Right renal cortex interstitium (tissue), 3 donors: Measurements from ENCODE around the gene TMEM208. TPM values are rescaled to one million over a fixed set of nuclear protein-coding genes. Genes with fewer than 3 reads are reported as not detected.

Experiments used
- DNase-seq, 3 donors: peaks; one replicate each; pipeline ENCODE4 v3.0.0-alpha.2; 2013; ENCODE audit warnings: low read depth in 3 of 3, low spot score in 2 of 3
- polyA plus RNA-seq, 3 donors: library from polyadenylated mRNA; unstranded; fragments of 120-200 nt; gene quantifications; one replicate each; pipeline ENCODE4 v1.2.1, GENCODE V29; 2013; ENCODE audit not compliant: insufficient read length in 3 of 3

Gene TMEM208
- 10 to 100 TPM; 38.1 to 43.2 (median 43.0) TPM for polyA plus RNA-seq

DNA sequence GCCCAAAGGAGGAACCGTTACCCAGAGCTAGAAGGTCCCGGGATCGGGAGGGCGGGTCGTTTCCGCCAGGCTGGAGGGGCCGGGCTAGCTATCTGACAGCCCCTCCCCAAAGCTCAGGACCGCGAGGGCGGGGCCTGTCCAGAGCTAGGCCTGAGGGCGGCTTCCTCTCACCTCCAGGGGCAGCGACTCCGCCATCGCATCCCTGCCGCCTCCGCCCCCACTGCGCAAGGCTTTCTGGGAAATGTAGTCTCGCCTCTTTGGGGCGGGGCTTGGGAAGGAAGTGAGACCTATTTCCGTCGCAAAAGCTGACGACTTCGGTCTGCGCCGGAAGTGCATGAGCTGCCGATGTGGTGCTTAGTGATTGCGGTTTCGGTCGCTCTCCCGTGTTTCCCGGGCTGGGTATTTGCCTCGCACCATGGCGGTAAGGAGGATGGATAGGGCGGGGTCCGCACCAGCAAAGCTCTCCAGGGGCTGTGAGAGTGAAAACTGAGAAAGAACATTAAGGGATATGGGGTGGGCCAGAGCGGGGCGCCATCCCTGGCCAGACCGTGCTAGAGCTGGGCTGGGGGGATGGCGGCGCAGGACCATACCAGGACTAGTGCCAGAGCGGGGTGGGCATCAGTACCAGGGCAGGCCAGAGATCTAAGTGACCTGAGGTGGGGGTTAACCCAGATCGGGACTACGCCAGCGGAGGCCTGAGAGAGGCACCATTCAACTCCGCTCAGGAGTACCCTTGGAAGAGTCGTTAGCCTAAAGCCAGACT lies at the start of gene TMEM208:
TSS of gene TMEM208 (plus strand) at position 327 of the 763 bp plus-strand sequence. CDS start at position 416, 89 bp downstream.
- peak; percentile 96 to 99 (median 96) for DNase-seq

DNA sequence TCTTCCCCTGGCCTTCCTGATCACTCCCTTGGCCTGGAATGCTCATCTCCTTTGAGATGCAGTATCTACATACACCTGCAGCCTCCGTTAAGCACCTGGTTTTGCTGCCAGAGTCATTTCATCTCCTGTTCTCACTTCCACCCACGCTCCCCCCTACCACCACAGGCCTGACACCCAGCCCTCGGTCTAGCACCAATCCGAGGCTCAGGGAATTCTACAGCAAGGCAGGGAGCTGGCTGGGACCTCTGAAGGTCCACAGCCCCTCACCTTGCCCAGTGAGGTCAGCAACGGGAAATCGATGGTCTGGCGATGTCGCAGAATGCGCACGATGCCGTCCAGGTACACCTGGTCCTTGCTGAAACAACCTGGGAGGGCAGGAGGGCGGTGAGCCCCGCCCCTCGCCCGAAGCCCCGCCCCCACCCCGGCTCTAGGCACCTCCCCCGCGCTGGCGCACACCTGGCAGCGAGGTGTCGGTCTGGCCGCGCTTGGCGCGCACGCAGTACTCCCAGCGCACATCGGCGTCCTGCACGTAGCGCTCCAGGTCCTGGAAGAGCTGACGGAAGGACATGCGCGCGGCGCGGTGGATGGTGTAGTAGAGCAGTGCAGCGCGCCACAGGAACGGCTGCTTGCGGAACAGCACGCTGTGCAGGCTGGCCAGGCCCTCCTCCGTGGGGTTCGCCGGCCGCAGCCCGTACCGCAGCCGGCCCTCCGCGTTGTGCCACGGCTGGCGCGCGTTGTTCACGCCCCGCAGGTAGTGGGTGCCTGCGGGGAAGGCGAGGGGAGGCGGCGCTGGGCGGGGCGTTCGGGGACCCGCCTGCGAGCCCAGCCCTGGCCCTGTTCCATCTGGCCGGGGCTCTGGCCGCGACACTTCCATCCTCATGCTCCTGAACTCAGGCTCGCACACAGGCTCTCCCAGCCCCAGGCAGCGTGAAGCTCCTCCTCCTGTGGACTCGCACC lies 48.9 kb upstream of the TMEM208 start:
- no peak for DNase-seq

DNA sequence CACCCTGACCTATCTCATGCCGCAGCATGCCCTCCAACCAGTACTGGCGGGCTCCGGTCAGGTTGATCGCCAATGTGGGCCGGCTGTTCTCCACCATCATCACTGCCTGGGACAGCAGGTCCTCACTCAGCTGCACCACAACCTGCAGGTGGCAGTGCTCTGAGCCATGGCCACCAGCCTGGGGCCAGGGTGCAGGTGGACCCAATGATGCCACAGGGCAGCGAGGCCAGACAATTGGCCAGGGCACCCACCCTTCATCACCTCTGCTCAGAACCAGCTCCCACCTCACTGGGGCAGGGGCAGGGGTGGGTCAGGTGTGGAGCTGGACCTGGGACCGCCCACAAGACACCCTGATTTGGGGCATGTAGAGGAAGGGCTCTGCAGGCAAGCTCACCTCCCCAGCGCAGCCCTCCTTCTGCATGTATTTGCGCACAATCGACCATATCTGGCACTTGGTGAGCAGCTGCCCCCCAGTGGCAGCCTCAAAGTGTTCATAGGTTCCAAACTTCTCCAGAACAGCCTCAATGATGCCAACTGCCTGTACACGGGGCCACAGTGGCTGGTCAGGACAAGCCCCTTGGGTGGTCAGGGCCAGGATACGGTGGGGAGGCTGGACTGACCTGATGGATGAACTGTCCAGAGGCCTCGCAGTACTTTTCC lies 47.4 kb upstream of the TMEM208 start:
- DNase-seq: no peak

DNA sequence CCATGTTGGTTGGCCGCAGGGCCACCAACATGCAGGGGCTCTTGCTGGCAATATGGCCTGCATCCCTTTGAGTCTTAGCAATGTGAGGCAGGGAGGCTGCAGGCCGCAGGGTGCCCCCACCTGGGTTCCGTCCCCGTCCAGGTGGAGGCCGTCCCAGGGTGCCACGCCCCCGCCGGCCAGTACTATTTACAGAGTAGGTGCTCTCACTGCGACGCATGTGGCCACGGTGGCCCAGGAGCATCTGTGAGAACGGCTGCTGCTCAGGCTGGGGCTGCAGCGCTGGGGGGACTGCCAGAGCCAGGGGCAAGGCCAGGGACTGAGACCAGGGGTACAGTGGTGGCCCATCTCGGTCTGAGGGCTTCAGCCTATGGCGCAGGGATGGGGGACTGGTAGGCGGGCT lies 46.8 kb upstream of the TMEM208 start:
- no peak for DNase-seq

DNA sequence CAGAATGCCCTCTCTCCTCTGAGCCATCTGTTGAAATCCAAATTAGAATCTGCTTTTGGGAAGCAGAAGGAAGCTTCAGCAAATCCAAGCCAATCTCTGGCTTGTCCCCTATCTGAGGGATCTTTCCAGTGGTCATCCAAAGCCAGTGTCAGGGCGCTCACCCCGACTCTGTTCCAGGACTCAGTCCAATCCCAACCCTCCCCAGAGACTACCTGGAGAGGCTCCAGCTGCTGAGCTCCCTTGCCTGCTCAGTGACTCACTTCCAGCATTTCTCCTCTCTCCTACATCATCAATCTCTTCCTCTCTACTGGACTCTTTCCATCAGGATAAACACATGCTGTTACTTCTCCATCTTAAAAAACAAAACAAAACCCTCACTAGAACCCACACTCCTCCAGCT lies 45.6 kb upstream of the TMEM208 start:
- DNase-seq: no peak

DNA sequence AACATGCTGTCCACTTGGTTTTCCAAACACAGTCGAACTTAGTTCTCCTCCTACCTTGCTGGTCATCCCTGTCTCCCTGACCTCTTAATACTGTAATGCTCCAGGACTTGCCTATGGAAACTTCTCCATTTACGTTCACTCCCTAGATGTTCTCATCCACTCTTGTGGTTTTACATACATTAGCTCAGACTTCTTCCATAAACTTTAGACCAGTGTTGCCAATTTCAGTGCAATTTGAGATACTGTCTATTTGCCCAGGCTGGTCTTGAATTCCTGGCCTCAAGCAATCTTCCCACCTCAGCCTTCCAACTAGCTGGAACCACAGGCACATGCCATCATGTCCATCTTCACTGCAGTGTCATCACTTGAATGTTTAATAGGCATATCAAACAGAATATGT lies 44.6 kb upstream of the TMEM208 start:
- DNase-seq: no peak

DNA sequence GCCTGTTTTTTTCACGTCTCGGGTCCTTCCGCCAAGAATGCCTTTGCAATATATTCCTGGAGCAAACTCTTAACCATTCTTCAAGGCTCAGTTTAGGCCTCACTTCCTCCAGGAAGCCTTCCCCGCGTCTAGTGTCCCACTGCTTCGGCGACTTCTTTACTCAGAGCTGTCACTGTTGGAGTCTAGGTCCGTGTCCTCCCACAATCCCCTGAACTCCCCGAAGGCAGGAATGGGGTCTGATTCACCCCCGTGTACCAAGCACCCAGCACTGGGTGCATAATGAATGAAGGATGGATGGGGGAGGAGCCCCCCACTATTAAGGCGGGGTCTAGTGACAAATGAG lies 43.7 kb upstream of the TMEM208 start:
- no peak for DNase-seq

DNA sequence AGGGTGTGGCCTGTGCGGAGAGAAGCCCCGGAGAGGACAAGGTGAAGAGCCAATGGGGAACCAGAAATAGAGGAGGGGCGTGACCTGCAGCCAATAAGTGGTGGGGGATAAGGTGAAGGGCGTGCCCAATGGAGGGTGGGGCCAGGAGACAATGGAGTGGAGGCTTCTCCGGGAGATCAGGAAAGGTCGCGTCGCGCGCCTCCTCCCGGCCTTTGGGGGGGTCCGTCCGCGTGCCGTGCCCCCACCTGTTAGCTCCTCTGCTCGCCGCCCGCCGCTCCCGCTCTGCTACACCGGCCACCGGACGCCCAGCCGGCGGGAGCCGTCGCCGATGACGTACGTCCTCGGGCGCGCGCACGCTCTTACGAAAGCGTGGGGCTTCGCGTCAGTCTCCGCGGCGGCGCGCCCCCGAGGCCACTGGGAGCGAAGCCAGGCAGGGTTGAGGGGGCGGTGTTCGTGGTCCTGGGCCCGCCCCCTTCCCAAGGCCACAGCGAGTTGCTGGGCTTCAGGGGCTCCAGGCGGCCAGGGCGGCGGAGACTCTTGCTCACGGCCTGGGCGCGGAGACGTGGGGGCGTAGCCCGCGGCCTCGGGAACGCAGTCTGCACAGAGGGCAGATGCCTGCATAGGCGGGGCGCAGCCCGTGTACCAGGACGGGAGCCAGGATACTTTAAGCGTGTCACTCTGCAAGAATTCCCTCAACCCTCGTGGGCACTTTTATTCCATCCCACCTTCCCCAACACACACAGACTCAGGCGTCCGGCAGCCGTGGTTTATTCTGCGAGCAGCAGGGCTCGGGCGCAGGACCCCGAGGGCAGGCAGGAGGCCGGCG lies 43.1 kb upstream of the TMEM208 start, which contains the start of gene MATCAP1:
TSS of gene MATCAP1 (minus strand) at position 337 of the 826 bp plus-strand sequence. CDS start 3,353 bp downstream, outside the sequence.
- peak; percentile 86 to 94 (median 93) for DNase-seq

DNA sequence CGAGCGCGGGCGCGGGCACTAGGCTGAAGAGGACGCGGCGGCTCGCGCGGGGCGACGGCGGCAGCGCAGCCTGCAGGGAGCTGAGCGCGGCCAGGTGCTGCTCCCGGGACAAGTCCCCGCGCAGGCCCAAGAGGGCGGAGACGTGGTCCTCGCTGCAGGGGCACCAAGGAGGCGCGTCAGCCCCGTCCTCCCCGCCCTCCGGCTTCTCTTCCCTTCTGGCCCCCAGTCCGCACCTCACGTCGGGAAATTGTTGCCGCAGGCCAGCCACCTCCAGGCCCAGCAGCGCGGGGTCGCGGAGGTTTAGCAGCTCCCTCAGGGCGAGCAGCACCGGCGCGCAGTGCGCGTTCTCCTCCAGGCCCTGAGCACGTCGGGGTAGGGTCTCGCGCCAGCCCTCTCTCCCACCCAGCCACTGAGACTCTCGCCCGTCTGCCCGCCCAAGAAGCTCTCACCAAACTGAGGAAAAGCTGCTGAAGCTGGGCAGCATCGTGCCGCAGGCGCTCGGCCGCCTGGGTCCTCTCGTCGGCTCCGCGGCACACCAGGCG lies 42.4 kb upstream of the TMEM208 start:
- no peak for DNase-seq

DNA sequence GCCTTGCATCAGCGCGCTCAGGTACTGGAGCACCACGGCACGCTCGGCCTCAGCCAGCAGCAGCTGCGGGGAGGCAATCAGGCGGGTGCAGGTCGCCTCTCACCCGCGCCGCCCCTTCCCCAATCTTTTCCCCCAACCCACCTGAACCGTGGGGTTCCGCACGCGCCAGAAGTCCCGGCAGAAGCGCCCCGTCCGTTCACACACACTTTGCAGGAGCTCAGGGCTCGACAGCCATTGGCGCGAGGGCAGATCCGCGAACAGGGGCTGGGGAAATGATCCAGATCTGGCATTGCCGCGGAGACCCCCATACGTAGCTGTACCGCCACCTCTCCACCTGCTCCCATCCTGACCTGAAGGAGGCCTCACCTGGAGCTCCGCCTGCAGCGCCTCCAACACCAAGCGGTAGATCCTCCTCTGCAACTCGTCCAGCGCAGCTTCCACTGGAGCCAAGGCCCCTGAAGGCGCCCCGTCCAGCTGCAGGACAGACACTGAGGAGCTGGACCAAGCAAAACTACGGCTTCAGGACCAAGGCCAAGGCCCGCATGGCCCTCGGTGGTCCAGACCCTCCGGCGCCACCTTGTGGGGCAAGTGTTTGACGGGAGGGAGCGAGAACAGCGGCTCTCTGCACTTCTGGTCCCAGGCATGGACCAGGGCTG lies 41.8 kb upstream of the TMEM208 start:
- peak in 2 of 3 donors; percentile 75 to 88 for DNase-seq

DNA sequence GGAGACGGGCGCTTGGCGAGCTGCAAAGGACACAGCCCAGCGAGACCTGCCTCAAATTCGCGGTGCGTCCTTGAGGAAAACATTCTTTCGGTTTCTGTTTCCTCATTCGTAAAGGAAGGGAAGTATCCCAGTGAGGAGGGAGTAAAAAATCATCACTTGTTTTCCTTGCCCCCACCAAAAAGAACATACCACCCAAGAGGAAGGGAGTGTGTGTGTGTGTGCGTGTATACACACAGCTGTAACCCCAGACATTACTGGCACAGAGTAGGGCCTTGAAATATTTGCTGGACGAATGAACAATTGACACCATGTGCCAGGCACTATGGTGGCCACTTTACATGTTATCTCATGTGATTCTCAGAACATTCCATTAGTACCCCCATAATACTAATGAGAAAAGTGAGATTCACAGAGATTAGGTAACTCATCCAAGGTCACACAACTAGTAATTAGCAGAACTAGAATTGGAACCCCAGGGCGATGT lies 41.2 kb upstream of the TMEM208 start:
- no peak for DNase-seq

DNA sequence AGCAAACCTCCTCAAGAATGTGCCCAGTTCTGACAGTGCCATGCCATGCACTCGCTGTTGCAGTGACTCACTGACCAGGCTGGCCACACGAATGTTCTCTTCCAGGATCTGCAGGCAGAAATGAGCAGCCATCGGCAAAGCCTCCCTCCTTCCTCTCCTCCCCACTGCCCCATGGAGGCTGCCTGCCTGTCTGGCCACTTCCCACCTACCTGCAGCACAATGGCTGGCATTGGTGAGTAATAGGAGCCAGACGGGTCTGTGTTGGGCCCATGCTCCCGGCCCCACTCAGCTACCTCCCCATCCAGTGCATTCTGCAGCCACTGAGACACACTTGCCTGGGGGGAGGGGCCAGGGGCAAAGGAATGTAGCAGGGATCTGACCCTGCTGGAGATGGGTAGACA lies 40.4 kb upstream of the TMEM208 start:
- DNase-seq: no peak

DNA sequence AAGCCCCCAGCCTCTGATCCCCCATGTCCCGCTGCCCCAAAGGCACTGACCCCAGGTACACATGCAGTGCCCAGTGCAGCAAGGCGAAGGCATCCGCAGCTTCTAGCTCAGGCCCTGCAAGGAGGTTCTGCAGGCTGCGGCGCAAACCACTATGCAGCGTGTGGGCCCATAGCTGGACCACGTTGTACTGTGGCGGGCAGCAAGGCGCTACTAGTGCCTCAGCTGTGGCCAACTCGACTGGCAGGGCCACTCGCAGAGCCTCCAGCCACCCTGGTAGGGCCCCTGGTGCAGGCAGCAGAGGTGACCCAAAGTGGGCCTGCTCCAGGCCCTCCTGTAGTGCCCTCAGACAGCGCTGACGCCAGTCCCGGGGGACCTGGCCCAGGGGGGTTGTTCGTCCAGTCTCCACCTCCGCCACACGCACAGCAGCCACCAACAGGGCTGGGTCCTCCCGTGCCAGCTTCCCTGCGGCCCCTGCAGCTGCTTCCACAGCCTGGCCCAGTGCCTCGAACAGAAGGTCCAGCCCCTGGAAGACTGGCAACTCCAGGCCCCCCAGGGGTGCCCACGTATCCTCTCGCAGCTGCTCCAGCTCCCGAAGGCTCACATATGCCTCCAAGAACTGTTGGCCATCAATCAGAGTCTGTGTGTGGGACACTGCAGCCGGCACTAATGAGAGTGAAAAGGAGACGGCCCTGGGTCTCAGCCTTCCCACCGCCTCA lies 39.6 kb upstream of the TMEM208 start:
- no peak for DNase-seq

DNA sequence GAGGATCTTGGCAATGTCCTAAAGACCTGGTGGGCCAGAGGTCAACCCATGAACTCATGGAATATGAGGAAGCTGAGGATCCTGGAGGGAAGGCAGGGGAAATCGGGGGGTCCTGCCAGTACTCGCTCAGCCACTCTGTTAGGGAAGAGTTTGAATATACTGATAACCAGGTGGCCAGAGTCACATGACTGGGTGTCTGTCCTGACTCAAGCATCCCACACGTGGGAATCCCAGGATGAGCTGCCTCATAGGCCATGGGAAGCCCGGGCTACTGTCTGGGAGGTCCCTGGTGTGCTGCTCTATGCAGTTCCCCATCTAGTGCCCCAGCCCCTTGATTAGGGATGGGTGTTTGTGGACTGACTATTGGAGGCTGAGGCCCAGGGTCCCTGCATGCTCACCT lies 38.6 kb upstream of the TMEM208 start:
- no peak for DNase-seq

DNA sequence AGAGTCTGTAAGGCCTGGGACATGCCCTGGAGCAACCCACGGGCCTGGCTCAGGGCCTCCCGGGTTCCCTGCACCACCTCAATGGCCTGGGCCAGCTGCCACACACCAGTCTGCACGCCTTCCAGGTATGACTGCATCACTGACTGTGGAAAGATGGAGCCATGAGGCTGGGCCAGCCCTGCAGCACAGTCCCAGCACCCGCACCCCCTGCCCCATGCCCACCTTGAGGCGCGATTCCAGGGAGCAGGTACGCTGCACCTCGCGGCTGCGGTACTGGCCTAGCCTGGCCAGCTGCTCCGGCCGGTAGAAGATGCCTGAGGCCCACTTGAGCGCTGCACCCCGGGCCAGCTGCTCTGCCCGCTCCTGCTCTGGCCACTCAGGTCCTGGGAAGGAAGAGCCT lies 38.1 kb upstream of the TMEM208 start:
- DNase-seq: no peak

DNA sequence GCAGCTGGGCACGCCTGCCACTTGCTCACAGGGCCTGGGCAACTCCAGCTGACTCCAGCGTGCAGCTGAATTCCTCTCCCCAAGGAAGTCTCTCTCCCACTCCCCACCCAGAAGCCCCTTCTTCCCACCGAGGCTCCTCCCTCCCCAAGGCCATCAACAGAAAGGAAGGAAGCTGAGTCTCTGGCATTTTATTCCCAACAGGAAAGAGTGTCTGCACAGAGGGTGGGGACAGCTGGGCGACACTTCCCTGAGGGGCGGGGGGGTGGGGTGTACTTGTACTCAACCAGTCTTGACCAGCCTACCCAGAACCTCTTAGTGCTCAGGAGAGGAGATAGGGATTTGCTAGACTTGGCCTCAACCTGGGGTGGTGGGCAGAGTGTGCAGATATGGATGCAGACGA lies 36.9 kb upstream of the TMEM208 start, which contains the start of gene EXOC3L1:
TSS of gene EXOC3L1 (minus strand) at position 96 of the 400 bp plus-strand sequence. CDS start 460 bp downstream, outside the sequence.
- no peak for DNase-seq

DNA sequence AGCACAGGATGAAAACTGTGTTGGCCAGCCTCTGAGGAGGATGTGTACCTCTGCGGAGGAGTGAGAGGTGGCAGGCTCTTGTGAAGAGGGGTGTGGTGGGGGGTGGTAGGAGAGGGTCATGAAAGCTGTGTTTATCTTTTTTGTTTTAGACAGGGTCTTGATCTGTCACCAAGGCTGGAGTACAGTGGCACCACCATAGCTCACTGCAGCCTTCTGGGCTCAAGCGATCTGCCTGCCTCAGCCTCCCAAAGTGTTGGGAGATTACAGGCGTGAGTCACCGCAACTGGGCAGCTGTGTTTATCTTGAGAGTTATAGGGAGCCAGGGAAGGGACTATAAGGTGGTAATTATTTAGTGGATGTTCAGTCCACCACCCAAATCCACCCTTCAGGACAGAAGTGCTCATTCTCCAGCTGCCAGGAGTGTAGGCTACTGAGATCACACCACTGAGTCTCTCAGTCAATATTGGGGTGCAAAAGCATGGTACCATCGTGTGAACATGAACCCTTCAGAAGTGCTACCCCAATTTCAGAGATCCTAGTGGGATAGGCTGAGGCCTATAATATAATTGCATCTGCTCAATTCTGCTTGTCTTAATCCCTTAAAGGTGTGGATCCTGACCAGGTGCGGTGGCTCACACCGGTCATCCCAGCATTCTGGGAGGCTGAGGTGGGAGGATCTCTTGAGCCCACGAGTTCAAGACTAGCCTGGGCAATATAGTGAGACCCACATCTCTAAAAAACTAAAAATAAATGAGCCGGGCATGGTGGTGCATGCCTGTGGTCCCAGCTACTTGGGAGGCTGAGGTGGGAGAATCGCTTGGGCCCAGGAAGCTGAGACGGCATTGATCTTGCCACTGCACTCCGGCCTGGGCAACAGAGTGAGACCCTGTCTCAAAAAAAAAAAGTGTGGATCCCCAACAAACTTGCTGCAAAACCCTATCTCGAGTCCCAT lies 36.2 kb upstream of the TMEM208 start:
- DNase-seq: no peak
